K562 (cell line): ENCODE results near the gene ALOX12. TPM values are rescaled to one million over a fixed set of nuclear protein-coding genes. Genes with fewer than 3 reads are reported as not detected.

Experiments used
- ATAC-seq: fragments of 200-7000 bp; cut with Tn5 transposase; 3 replicates; pipeline ENCODE4 v1.9.1; 2020; ENCODE audit warnings: moderate library complexity
- BruUV-seq: library from RNA; stranded (reverse); fragments of 400-500 nt; replicated peaks from 2 replicates; lab custom pipeline; 2021; lab: Mats Ljungman, UMichigan
- CTCF ChIA-PET: fragments of 300-600 bp; formaldehyde crosslinking; extraction: SDS; loops from one replicate; lab custom pipeline; 2021; ENCODE audit warnings: low intra/inter-chr PET ratio; lab: Yijun Ruan, JAX
- POLR2A ChIA-PET: fragments of 300-600, 350-650 bp; sonication (Branson Sonifier 250); formaldehyde crosslinking; extraction: SDS; loops from one replicate; lab custom pipeline; 2021; ENCODE audit warnings: antibody characterized with exemption, inconsistent platforms; lab: Yijun Ruan, JAX
- DNase-seq, 4 experiments: peaks; one replicate each; pipeline versions ENCODE4 v3.0.0 to v3.0.0-alpha.2; 2011 to 2018; ENCODE audit warnings: low spot score in 3 of 4, mixed read lengths in 3 of 4; ENCODE audit errors: extremely low read depth in 1 of 4
- FAIRE-seq: peaks from 2 replicates; lab custom pipeline; 2011; peaks lifted over from hg19 to GRCh38; lab: Jason Lieb, UNC
- H2AFZ ChIP-seq: 2 replicates; pipeline ENCODE4 v1.6.0; 2011; ENCODE audit warnings: low read depth, low read length, control low read depth, inconsistent platforms
- H3K27ac ChIP-seq: fragments of 200-600 bp; 3 replicates; pipeline ENCODE4 v1.8.0; 2011; ENCODE audit warnings: low read depth, mild to moderate bottlenecking, control low read depth, inconsistent platforms, low read length, moderate library complexity, mixed read lengths; ENCODE audit errors: extremely low read depth
- H3K27me3 ChIP-seq, 2 experiments: fragments of 300-600 bp in 1 of 2; 2 replicates in 1 of 2; 3 replicates in 1 of 2; pipeline versions ENCODE4 v1.6.0 to v1.8.0; 2011; ENCODE audit warnings: inconsistent platforms in 2 of 2, low read length in 2 of 2, mild to moderate bottlenecking in 1 of 2, mixed read lengths in 1 of 2, moderate library complexity in 1 of 2; ENCODE audit not compliant: control insufficient read depth in 2 of 2, insufficient read depth in 2 of 2
- H3K36me3 ChIP-seq: fragments of 300-600 bp; 3 replicates; pipeline ENCODE4 v1.8.0; 2011; ENCODE audit warnings: mild to moderate bottlenecking, low read length, inconsistent platforms; ENCODE audit not compliant: control insufficient read depth, insufficient read depth
- H3K4me1 ChIP-seq, 2 experiments: fragments of 200-600 bp in 1 of 2; replicated peaks in 1 of 2; 2 replicates in 1 of 2; 3 replicates in 1 of 2; pipeline versions ENCODE4 v1.5.1 to v1.8.0; 2011; ENCODE audit warnings: inconsistent platforms in 2 of 2, low read length in 2 of 2, mild to moderate bottlenecking in 1 of 2, mixed read lengths in 1 of 2, moderate library complexity in 1 of 2; ENCODE audit not compliant: control insufficient read depth in 2 of 2, insufficient read depth in 2 of 2
- H3K4me2 ChIP-seq: 2 replicates; pipeline ENCODE4 v1.6.1; 2011; ENCODE audit warnings: low read length, control low read depth, inconsistent platforms, mixed read lengths; ENCODE audit not compliant: insufficient read depth
- H3K4me3 ChIP-seq: fragments of 200-600 bp; sonication (generic), shearing (Covaris generic); 2 replicates; pipeline ENCODE4 v1.5.1; 2016; ENCODE audit warnings: control low read depth, inconsistent platforms
- H3K79me2 ChIP-seq: fragments of 200-600 bp; 3 replicates; pipeline ENCODE4 v1.8.0; 2011; ENCODE audit warnings: low read length, inconsistent platforms; ENCODE audit not compliant: control insufficient read depth, insufficient read depth
- H3K9ac ChIP-seq, 2 experiments: 2 replicates each; pipeline versions ENCODE4 v1.6.0 to v1.6.1; 2011; ENCODE audit warnings: low read depth in 2 of 2, low read length in 2 of 2, control low read depth in 1 of 2, inconsistent platforms in 1 of 2, mild to moderate bottlenecking in 1 of 2, mixed read lengths in 1 of 2; ENCODE audit not compliant: insufficient read depth in 1 of 2
- H3K9me1 ChIP-seq: one replicate; pipeline ENCODE4 v1.6.0; 2011; ENCODE audit warnings: inconsistent platforms, mild to moderate bottlenecking, low read length, moderate library complexity; ENCODE audit not compliant: control insufficient read depth, insufficient read depth
- H3K9me3 ChIP-seq: replicated peaks from 2 replicates; pipeline ENCODE4 v1.5.1; 2011; ENCODE audit warnings: low read depth, low read length, inconsistent platforms; ENCODE audit not compliant: control insufficient read depth, insufficient read depth
- H4K20me1 ChIP-seq: replicated peaks from 2 replicates; pipeline ENCODE4 v1.6.1; 2011; ENCODE audit warnings: low read length, inconsistent platforms, mixed read lengths; ENCODE audit not compliant: control insufficient read depth, insufficient read depth
- NCOA1 ChIP-seq: fragments of 450-650 bp; IDR thresholded peaks from 2 replicates; pipeline ENCODE4 v1.6.1; 2016; ENCODE audit warnings: low read depth
- NR4A1 ChIP-seq, 2 experiments: fragments of 250-450 bp in 1 of 2; fragments of 450-650 bp in 1 of 2; sonication (Bioruptor Pico) in 1 of 2; IDR thresholded peaks; 2 replicates each; pipeline versions ENCODE4 v1.4.0 to v1.6.1; 2016 to 2020; ENCODE audit warnings: mild to moderate bottlenecking in 2 of 2, missing compliant biosample characterization in 1 of 2, missing genetic modification characterization in 1 of 2, moderate library complexity in 1 of 2
- PHB2 ChIP-seq: fragments of 450-650 bp; IDR thresholded peaks from 2 replicates; pipeline ENCODE4 v1.6.1; 2017; ENCODE audit warnings: low read depth
- PHF21A ChIP-seq: fragments of 450-650 bp; IDR thresholded peaks from 2 replicates; pipeline ENCODE4 v1.6.1; 2017; ENCODE audit warnings: low read depth, borderline replicate concordance
- SIN3B ChIP-seq: fragments of 450-650 bp; IDR thresholded peaks from 2 replicates; pipeline ENCODE4 v1.6.1; 2017; ENCODE audit warnings: low read depth, mild to moderate bottlenecking, moderate library complexity
- TAF9B ChIP-seq: fragments of 450-650 bp; IDR thresholded peaks from 2 replicates; pipeline ENCODE4 v1.6.1; 2018; ENCODE audit warnings: mild to moderate bottlenecking; ENCODE audit not compliant: partially characterized antibody
- ZFX ChIP-seq: sonication (generic); formaldehyde crosslinking; IDR thresholded peaks from 2 replicates; pipeline ENCODE4 v1.8.0; 2022; ENCODE audit warnings: mild to moderate bottlenecking, missing genetic modification reagents, moderate library complexity
- ZNF717 ChIP-seq: fragments of 250-450 bp; sonication (Bioruptor Pico); IDR thresholded peaks from 2 replicates; pipeline ENCODE4 v1.5.0; 2021
- WGBS: fragments of 100-300 bp; shearing (Covaris generic); methylation state at CpG from one replicate; pipeline ENCODE4 v1.1.6; 2016; ENCODE audit warnings: low coverage, mixed read lengths; ENCODE audit not compliant: insufficient coverage; ENCODE audit errors: missing lambda C conversion rate; 5-methylcytosine and 5-hydroxymethylcytosine counted together
- in situ Hi-C: fragments of 300-500 bp; cut with MboI; formaldehyde crosslinking; loops from 4 replicates; pipeline ENCODE4 v1.15.0; 2018; ENCODE audit warnings: inconsistent platforms, mixed read lengths
- intact Hi-C: fragments of 100-400 bp; cut with micrococcal nuclease; formaldehyde crosslinking; loops from 2 replicates; pipeline ENCODE4 v1.14.2; 2022
- polyA plus RNA-seq, 8 experiments: library from polyadenylated mRNA; depleted of rRNA in 4 of 8; stranded (reverse) in 5 of 8; unstranded in 3 of 8; fragments of >200 nt; fragmentation: Nextera tagmentation in 2 of 8; fragmentation: Illumina TruSeq in 1 of 8; extraction: Ambion mirVana in 2 of 8; extraction: Trizol in 1 of 8; gene quantifications; 2 replicates each; pipeline versions ENCODE4 v1.2.1 to v1.2.3, GENCODE V29; 2011 to 2014; ENCODE audit warnings: inconsistent platforms in 1 of 8, missing spikeins in 1 of 8
- total RNA-seq, 7 experiments: library from RNA; depleted of rRNA in 6 of 7; stranded (reverse); fragments of >200 nt in 6 of 7; fragmentation: Illumina TruSeq in 2 of 7; extraction: Trizol in 2 of 7; gene quantifications; 2 replicates each; pipeline versions ENCODE4 v1.2.1 to v1.2.3, GENCODE V29; 2011 to 2021; ENCODE audit warnings: low replicate concordance in 1 of 7
- TF ChIP-seq, protein P1 (sequence below), 2 experiments: fragments of 450-650 bp; IDR thresholded peaks; 2 replicates each; pipeline ENCODE4 v1.6.1; 2018; ENCODE audit warnings: mild to moderate bottlenecking in 2 of 2, low read depth in 1 of 2; ENCODE audit not compliant: partially characterized antibody in 2 of 2
- TF ChIP-seq, protein P2 (sequence below), 2 experiments: fragments of 450-650 bp in 1 of 2; sonication (generic) in 1 of 2; formaldehyde crosslinking; conservative IDR thresholded peaks; 2 replicates each; pipeline versions ENCODE4 v1.4.0 to v1.8.1; 2020 to 2022; ENCODE audit warnings: mild to moderate bottlenecking in 1 of 2, missing genetic modification reagents in 1 of 2

Gene ALOX12
- total and polyA plus RNA-seq, 9 of the 15 experiments (the other 6 are each of a cell fraction or from before 2014, with no cell fraction given): 0.09 to 1.1 (median 0.47) TPM; not detected in 1

DNA sequence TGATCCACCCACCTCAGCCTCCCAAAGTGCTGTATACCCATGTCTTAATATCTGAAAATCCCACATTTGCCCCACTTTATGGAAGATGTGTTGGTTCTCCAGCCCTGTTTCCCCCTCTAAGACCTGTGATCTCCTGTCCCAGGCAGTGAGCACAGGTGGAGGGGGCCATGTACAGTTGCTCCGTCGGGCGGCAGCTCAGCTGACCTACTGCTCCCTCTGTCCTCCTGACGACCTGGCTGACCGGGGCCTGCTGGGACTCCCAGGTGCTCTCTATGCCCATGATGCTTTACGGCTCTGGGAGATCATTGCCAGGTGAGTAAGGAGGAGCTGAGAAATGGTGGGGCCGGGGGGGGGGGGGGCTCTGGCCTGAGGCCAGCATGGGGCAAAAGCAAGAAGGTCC is 9.9 kb downstream of the ALOX12 start:
- intact Hi-C loops: loop anchor here (2.0 kb wide), 1 partner anchor 163 kb away; no protein-coding TSS in a partner anchor
- no peak for DNase-seq
- no peak overlapping the region for H3K4me2 ChIP-seq
- TF ChIP-seq, protein P1, sequence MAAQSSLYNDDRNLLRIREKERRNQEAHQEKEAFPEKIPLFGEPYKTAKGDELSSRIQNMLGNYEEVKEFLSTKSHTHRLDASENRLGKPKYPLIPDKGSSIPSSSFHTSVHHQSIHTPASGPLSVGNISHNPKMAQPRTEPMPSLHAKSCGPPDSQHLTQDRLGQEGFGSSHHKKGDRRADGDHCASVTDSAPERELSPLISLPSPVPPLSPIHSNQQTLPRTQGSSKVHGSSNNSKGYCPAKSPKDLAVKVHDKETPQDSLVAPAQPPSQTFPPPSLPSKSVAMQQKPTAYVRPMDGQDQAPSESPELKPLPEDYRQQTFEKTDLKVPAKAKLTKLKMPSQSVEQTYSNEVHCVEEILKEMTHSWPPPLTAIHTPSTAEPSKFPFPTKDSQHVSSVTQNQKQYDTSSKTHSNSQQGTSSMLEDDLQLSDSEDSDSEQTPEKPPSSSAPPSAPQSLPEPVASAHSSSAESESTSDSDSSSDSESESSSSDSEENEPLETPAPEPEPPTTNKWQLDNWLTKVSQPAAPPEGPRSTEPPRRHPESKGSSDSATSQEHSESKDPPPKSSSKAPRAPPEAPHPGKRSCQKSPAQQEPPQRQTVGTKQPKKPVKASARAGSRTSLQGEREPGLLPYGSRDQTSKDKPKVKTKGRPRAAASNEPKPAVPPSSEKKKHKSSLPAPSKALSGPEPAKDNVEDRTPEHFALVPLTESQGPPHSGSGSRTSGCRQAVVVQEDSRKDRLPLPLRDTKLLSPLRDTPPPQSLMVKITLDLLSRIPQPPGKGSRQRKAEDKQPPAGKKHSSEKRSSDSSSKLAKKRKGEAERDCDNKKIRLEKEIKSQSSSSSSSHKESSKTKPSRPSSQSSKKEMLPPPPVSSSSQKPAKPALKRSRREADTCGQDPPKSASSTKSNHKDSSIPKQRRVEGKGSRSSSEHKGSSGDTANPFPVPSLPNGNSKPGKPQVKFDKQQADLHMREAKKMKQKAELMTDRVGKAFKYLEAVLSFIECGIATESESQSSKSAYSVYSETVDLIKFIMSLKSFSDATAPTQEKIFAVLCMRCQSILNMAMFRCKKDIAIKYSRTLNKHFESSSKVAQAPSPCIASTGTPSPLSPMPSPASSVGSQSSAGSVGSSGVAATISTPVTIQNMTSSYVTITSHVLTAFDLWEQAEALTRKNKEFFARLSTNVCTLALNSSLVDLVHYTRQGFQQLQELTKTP (IDR thresholded peaks at IDR 0.05; ENCODE audit: low read depth in 1 of 2, partially characterized antibody in 2 of 2): no peak
- TF ChIP-seq NCOA1 (no peak), SIN3B (no peak), PHF21A (no peak), TAF9B (no peak), ZFX (CRISPR knock-in tag) (no peak), ZNF717 (CRISPR knock-in tag) (no peak), PHB2 (no peak), NR4A1 (CRISPR knock-in tag; IDR thresholded peaks at IDR 0.05) (no peak), NR4A1 (tag; IDR thresholded peaks at IDR 0.05) (no peak)
- TF ChIP-seq, protein P2, sequence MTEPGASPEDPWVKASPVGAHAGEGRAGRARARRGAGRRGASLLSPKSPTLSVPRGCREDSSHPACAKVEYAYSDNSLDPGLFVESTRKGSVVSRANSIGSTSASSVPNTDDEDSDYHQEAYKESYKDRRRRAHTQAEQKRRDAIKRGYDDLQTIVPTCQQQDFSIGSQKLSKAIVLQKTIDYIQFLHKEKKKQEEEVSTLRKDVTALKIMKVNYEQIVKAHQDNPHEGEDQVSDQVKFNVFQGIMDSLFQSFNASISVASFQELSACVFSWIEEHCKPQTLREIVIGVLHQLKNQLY (CRISPR knock-in tag; conservative IDR thresholded peaks at IDR 0.05): no peak
- TF ChIP-seq, all 486 proteins: peak for 0
- no peaks in the 10 kb centered on the region for H4K20me1 ChIP-seq
- H3K79me2 ChIP-seq: peaks cover 20% of the 10 kb centered on the region
- H3K9me3 ChIP-seq: no peaks in the 10 kb centered on the region
- no peak overlapping the region for H3K27ac ChIP-seq
- peaks cover 40% of the 10 kb centered on the region; the same call in 2 of the 3 replicates for H3K36me3 ChIP-seq
- no peak for ATAC-seq
- FAIRE-seq: no peak
- no peaks in the 10 kb centered on the region for H3K9me1 ChIP-seq
- 77% methylated on average over 6 of the region's 7 CpGs for WGBS
- no peak overlapping the region for H2AFZ ChIP-seq
- in situ Hi-C loops: loop anchor here (5.0 kb wide), 2 partner anchors 93 to 338 kb away; no protein-coding TSS in a partner anchor
- no TSS peak for BruUV-seq
- no peak overlapping the region for H3K9ac ChIP-seq
- H3K27me3 ChIP-seq: no peaks in the 10 kb centered on the region
- CTCF ChIA-PET: interaction anchor here (2.1 to 3.1 kb wide), 2 partner anchors 94 to 162 kb away, joined by 7 to 40 read pairs; no protein-coding TSS in a partner anchor
- no peak overlapping the region for H3K4me3 ChIP-seq
- peaks cover 7 to 11% of the 10 kb centered on the region in 2 experiments; a peak in 4 of 5 replicates for H3K4me1 ChIP-seq
- POLR2A ChIA-PET: interaction anchor here (0.5 to 2.7 kb wide), 3 partner anchors 19 to 519 kb away, joined by 4 to 11 read pairs (median 4); no protein-coding TSS in a partner anchor
